ENCODE results near the gene PARP1.

Gene PARP1

GRCh38 chr1:226410958-226411357 is 3.1 kb upstream of the PARP1 start:
- no peak for DNase-seq
- intact Hi-C loops (cut with DNase I) = no loop called here

GRCh38 chr1:226409392-226409791 is 1.5 kb upstream of the PARP1 start:
- intact Hi-C loops (cut with DNase I) = loop anchor here (10.0 kb wide), 1 partner anchor 105 kb away; the partner anchor contains the start of gene LIN9

GRCh38 chr1:226408285-226409184 is 642 bp upstream of the PARP1 start:
- intact Hi-C loops (cut with DNase I) = loop anchor here (10.0 kb wide), 1 partner anchor 104 kb away; the partner anchor contains the start of gene LIN9
- DNase-seq = no peak

More at GRCh38 chr1:226409392-226409791, 1.5 kb upstream of the PARP1 start:
- no peak for DNase-seq

GRCh38 chr1:226407199-226407496 is 745 bp downstream of the PARP1 start:
- DNase-seq = no peak
- intact Hi-C loops (cut with DNase I) = loop anchor here (10.0 kb wide), 1 partner anchor 102 kb away; the partner anchor contains the start of gene LIN9

GRCh38 chr1:226406401-226406881 is 1.5 kb downstream of the PARP1 start:
- intact Hi-C loops (cut with DNase I) = loop anchor here (10.0 kb wide), 1 partner anchor 102 kb away; the partner anchor contains the start of gene LIN9
- no peak for DNase-seq

GRCh38 chr1:226405411-226405988 is 2.4 kb downstream of the PARP1 start:
- peak in 21 of 42 donors; percentile 8 to 58 (median 36) for DNase-seq
- intact Hi-C loops (cut with DNase I) = loop anchor here (10.0 kb wide), 1 partner anchor 101 kb away; the partner anchor contains the start of gene LIN9

- intact Hi-C loops (cut with DNase I) = loop anchor here (10.0 kb wide), 1 partner anchor 100 kb away; the partner anchor contains the start of gene LIN9
- DNase-seq = no peak
Measured at GRCh38 chr1:226404904-226405222, 3.0 kb downstream of the PARP1 start.

GRCh38 chr1:226404063-226404903 is 3.6 kb downstream of the PARP1 start:
- intact Hi-C loops (cut with DNase I) = loop anchor here (10.0 kb wide), 1 partner anchor 99 kb away; the partner anchor contains the start of gene LIN9
- DNase-seq = no peak

- peak in 35 of 42 donors; percentile 18 to 82 (median 58) for DNase-seq
- intact Hi-C loops (cut with DNase I) = loop anchor here (10.0 kb wide), 1 partner anchor 99 kb away; the partner anchor contains the start of gene LIN9
Measured at GRCh38 chr1:226403201-226404034, 4.5 kb downstream of the PARP1 start.

GRCh38 chr1:226402739-226403165 is 5.1 kb downstream of the PARP1 start:
- DNase-seq = peak; percentile 50 to 91 (median 81)
- intact Hi-C loops (cut with DNase I) = loop anchor here (10.0 kb wide), 1 partner anchor 98 kb away; the partner anchor contains the start of gene LIN9

GRCh38 chr1:226401355-226402303 is 6.3 kb downstream of the PARP1 start:
- intact Hi-C loops (cut with DNase I) = loop anchor here (10.0 kb wide), 1 partner anchor 97 kb away; the partner anchor contains the start of gene LIN9
- no peak for DNase-seq

- peak in 1 of 42 donors; percentile 23 for DNase-seq
- intact Hi-C loops (cut with DNase I) = loop anchor here (10.0 kb wide), 1 partner anchor 96 kb away; the partner anchor contains the start of gene LIN9
Measured at GRCh38 chr1:226400519-226401354, 7.2 kb downstream of the PARP1 start.

- DNase-seq = no peak
- intact Hi-C loops (cut with DNase I) = no loop called here
Measured at GRCh38 chr1:226397955-226398636, 9.8 kb downstream of the PARP1 start.

GRCh38 chr1:226397011-226397926 is 10.6 kb downstream of the PARP1 start:
- no peak for DNase-seq
- intact Hi-C loops (cut with DNase I) = no loop called here

Measured in head of caudate nucleus (tissue), 42 donors.